Measurements from ENCODE around the gene DLGAP1. TPM values are rescaled to one million over a fixed set of nuclear protein-coding genes. Genes with fewer than 3 reads are reported as not detected.

Gene DLGAP1
- total and polyA plus RNA-seq, 2 experiments from 2014 or later: 17.0 to 48.5 TPM

DNA sequence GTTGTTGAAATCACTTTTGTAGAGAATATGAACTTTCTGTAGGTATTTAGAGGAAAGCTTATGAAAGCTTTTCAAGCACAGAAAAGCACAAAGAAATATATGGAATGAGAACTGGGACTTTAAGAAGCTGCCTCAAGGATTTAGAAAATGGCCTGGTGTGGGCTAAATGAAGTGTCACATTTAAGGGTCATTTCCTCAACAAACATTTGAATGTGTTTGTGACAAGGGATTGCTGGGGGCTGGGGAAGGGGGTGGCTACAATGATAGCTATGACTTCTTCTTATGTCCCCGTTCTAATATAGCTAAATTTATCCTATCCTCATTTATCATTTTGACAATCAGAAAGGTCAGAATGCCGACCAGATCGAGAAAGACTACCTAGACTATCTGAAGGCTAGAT is 69.2 kb downstream of the DLGAP1 start:
- DNase-seq (ENCODE audit: low spot score) (no peak), ATAC-seq (no peak)
- TF ChIP-seq, protein P1, sequence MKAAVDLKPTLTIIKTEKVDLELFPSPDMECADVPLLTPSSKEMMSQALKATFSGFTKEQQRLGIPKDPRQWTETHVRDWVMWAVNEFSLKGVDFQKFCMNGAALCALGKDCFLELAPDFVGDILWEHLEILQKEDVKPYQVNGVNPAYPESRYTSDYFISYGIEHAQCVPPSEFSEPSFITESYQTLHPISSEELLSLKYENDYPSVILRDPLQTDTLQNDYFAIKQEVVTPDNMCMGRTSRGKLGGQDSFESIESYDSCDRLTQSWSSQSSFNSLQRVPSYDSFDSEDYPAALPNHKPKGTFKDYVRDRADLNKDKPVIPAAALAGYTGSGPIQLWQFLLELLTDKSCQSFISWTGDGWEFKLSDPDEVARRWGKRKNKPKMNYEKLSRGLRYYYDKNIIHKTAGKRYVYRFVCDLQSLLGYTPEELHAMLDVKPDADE (IDR thresholded peaks at IDR 0.05): no peak
- TF ChIP-seq STAT1 (IDR thresholded peaks at IDR 0.05; ENCODE audit: unreplicated experiment): no peak
- TF ChIP-seq, protein P2, sequence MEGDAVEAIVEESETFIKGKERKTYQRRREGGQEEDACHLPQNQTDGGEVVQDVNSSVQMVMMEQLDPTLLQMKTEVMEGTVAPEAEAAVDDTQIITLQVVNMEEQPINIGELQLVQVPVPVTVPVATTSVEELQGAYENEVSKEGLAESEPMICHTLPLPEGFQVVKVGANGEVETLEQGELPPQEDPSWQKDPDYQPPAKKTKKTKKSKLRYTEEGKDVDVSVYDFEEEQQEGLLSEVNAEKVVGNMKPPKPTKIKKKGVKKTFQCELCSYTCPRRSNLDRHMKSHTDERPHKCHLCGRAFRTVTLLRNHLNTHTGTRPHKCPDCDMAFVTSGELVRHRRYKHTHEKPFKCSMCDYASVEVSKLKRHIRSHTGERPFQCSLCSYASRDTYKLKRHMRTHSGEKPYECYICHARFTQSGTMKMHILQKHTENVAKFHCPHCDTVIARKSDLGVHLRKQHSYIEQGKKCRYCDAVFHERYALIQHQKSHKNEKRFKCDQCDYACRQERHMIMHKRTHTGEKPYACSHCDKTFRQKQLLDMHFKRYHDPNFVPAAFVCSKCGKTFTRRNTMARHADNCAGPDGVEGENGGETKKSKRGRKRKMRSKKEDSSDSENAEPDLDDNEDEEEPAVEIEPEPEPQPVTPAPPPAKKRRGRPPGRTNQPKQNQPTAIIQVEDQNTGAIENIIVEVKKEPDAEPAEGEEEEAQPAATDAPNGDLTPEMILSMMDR (conservative IDR thresholded peaks at IDR 0.05; ENCODE audit: low read depth in 2 of 2): no peak
- TF ChIP-seq POLR2AphosphoS5 (IDR thresholded peaks at IDR 0.05; ENCODE audit: low read depth): no peak
- no peak for TF ChIP-seq EZH2phosphoT487 (IDR thresholded peaks at IDR 0.05; ENCODE audit: unreplicated experiment)
- no peak for TF ChIP-seq CREB1 (CRISPR knock-in tag; IDR thresholded peaks at IDR 0.05; ENCODE audit: low read depth)
- TF ChIP-seq NANOG (IDR thresholded peaks at IDR 0.05; ENCODE audit: borderline replicate concordance): no peak
- TF ChIP-seq, protein P3, sequence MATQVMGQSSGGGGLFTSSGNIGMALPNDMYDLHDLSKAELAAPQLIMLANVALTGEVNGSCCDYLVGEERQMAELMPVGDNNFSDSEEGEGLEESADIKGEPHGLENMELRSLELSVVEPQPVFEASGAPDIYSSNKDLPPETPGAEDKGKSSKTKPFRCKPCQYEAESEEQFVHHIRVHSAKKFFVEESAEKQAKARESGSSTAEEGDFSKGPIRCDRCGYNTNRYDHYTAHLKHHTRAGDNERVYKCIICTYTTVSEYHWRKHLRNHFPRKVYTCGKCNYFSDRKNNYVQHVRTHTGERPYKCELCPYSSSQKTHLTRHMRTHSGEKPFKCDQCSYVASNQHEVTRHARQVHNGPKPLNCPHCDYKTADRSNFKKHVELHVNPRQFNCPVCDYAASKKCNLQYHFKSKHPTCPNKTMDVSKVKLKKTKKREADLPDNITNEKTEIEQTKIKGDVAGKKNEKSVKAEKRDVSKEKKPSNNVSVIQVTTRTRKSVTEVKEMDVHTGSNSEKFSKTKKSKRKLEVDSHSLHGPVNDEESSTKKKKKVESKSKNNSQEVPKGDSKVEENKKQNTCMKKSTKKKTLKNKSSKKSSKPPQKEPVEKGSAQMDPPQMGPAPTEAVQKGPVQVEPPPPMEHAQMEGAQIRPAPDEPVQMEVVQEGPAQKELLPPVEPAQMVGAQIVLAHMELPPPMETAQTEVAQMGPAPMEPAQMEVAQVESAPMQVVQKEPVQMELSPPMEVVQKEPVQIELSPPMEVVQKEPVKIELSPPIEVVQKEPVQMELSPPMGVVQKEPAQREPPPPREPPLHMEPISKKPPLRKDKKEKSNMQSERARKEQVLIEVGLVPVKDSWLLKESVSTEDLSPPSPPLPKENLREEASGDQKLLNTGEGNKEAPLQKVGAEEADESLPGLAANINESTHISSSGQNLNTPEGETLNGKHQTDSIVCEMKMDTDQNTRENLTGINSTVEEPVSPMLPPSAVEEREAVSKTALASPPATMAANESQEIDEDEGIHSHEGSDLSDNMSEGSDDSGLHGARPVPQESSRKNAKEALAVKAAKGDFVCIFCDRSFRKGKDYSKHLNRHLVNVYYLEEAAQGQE (IDR thresholded peaks at IDR 0.05; ENCODE audit: unreplicated experiment): no peak
- no peak for TF ChIP-seq ZNF331 (CRISPR knock-in tag; IDR thresholded peaks at IDR 0.05; ENCODE audit: low read depth)
- TF ChIP-seq, protein P4, sequence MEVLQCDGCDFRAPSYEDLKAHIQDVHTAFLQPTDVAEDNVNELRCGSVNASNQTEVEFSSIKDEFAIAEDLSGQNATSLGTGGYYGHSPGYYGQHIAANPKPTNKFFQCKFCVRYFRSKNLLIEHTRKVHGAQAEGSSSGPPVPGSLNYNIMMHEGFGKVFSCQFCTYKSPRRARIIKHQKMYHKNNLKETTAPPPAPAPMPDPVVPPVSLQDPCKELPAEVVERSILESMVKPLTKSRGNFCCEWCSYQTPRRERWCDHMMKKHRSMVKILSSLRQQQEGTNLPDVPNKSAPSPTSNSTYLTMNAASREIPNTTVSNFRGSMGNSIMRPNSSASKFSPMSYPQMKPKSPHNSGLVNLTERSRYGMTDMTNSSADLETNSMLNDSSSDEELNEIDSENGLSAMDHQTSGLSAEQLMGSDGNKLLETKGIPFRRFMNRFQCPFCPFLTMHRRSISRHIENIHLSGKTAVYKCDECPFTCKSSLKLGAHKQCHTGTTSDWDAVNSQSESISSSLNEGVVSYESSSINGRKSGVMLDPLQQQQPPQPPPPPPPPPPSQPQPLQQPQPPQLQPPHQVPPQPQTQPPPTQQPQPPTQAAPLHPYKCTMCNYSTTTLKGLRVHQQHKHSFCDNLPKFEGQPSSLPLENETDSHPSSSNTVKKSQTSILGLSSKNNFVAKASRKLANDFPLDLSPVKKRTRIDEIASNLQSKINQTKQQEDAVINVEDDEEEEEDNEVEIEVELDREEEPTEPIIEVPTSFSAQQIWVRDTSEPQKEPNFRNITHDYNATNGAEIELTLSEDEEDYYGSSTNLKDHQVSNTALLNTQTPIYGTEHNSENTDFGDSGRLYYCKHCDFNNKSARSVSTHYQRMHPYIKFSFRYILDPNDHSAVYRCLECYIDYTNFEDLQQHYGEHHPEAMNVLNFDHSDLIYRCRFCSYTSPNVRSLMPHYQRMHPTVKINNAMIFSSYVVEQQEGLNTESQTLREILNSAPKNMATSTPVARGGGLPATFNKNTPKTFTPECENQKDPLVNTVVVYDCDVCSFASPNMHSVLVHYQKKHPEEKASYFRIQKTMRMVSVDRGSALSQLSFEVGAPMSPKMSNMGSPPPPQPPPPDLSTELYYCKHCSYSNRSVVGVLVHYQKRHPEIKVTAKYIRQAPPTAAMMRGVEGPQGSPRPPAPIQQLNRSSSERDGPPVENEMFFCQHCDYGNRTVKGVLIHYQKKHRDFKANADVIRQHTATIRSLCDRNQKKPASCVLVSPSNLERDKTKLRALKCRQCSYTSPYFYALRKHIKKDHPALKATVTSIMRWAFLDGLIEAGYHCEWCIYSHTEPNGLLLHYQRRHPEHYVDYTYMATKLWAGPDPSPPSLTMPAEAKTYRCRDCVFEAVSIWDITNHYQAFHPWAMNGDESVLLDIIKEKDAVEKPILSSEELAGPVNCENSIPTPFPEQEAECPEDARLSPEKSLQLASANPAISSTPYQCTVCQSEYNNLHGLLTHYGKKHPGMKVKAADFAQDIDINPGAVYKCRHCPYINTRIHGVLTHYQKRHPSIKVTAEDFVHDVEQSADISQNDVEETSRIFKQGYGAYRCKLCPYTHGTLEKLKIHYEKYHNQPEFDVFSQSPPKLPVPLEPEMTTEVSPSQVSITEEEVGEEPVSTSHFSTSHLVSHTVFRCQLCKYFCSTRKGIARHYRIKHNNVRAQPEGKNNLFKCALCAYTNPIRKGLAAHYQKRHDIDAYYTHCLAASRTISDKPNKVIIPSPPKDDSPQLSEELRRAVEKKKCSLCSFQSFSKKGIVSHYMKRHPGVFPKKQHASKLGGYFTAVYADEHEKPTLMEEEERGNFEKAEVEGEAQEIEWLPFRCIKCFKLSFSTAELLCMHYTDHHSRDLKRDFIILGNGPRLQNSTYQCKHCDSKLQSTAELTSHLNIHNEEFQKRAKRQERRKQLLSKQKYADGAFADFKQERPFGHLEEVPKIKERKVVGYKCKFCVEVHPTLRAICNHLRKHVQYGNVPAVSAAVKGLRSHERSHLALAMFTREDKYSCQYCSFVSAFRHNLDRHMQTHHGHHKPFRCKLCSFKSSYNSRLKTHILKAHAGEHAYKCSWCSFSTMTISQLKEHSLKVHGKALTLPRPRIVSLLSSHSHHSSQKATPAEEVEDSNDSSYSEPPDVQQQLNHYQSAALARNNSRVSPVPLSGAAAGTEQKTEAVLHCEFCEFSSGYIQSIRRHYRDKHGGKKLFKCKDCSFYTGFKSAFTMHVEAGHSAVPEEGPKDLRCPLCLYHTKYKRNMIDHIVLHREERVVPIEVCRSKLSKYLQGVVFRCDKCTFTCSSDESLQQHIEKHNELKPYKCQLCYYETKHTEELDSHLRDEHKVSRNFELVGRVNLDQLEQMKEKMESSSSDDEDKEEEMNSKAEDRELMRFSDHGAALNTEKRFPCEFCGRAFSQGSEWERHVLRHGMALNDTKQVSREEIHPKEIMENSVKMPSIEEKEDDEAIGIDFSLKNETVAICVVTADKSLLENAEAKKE (CRISPR knock-in tag; IDR thresholded peaks at IDR 0.05): no peak
- no peak for TF ChIP-seq ZNF114 (CRISPR knock-in tag; IDR thresholded peaks at IDR 0.05)
- TF ChIP-seq EZH2 (IDR thresholded peaks at IDR 0.05; ENCODE audit: low read depth, unreplicated experiment): no peak
- TF ChIP-seq JUNB (IDR thresholded peaks at IDR 0.05; ENCODE audit: unreplicated experiment): no peak
- Histone ChIP-seq H3K79me2 (replicated peaks; ENCODE audit: insufficient read depth) (peaks cover 4% of the 10 kb centered on the region), H3K27ac (ENCODE audit: low read depth) (no peak overlapping the region), H3K4me3 (no peak overlapping the region), H3K4me1 (ENCODE audit: insufficient read depth) (no peaks in the 10 kb centered on the region), H3K4me2 (no peak overlapping the region), H3K9me2 (ENCODE audit: insufficient read depth) (no peaks in the 10 kb centered on the region), H3K36me3 (ENCODE audit: insufficient read depth) (no peaks in the 10 kb centered on the region), H3K27me3 (ENCODE audit: insufficient read depth) (no peaks in the 10 kb centered on the region), H2AFZ (no peak overlapping the region), H3F3A (replicated peaks; ENCODE audit: low read depth) (no peaks in the 10 kb centered on the region), H4K20me1 (replicated peaks; ENCODE audit: insufficient read depth) (peaks cover 5% of the 10 kb centered on the region; the same call in 1 of the 2 replicates)
- peaks cover 2% of the 10 kb centered on the region for H3K27me3 Mint-ChIP-seq (ENCODE audit: insufficient read depth, low read depth, poor library complexity)
- no peak overlapping the region for H3K27ac Mint-ChIP-seq
- H3K4me3 Mint-ChIP-seq: no peak overlapping the region
- H3K4me1 Mint-ChIP-seq: peaks cover 12% of the 10 kb centered on the region
- no peaks in the 10 kb centered on the region for H3K9me3 Mint-ChIP-seq
- H3K36me3 Mint-ChIP-seq (ENCODE audit: low read depth): no peaks in the 10 kb centered on the region

All from GM23338 (cell line).